Endometrial microvascular endothelial cells (primary cell): ENCODE measurements around the gene IL10RA. TPM values are rescaled to one million over a fixed set of nuclear protein-coding genes. Genes with fewer than 3 reads are reported as not detected.

Source experiments
- in situ Hi-C: cut with HindIII; loops from 2 replicates; pipeline ENCODE4 v1.10.0; 2017; ENCODE audit warnings: low sequenced_read_pairs, low pct_unique_long_range_greater_than_20kb; ENCODE audit errors: inconsistent ontology term
- total RNA-seq: library from RNA; depleted of rRNA; stranded (reverse); fragments of >200 nt; gene quantifications from one replicate; pipeline ENCODE4 v1.2.3, GENCODE V29; 2015; ENCODE audit errors: inconsistent ontology term

The IL10RA gene
- total RNA-seq, 1 donor from 2014 or later = not detected

GRCh38 chr11:117983163-117983475 lies 3.1 kb upstream of the IL10RA start:
- in situ Hi-C loops = no loop called here

GRCh38 chr11:117984476-117984875 lies 1.7 kb upstream of the IL10RA start:
- in situ Hi-C loops = no loop called here

- in situ Hi-C loops = no loop called here
Observed at GRCh38 chr11:117986981-117987574, 884 bp downstream of the IL10RA start.

- in situ Hi-C loops = no loop called here
Observed at GRCh38 chr11:117989351-117990102, 3.3 kb downstream of the IL10RA start.

- in situ Hi-C loops = no loop called here
Observed at GRCh38 chr11:117992136-117992535, 5.9 kb downstream of the IL10RA start.

- in situ Hi-C loops = no loop called here
Observed at GRCh38 chr11:117992620-117993019, 6.4 kb downstream of the IL10RA start.

- in situ Hi-C loops = no loop called here
Observed at GRCh38 chr11:117993988-117994745, 8.0 kb downstream of the IL10RA start.

- in situ Hi-C loops = no loop called here
Observed at GRCh38 chr11:117995472-117995871, 9.3 kb downstream of the IL10RA start.

- in situ Hi-C loops = no loop called here
Observed at GRCh38 chr11:117996058-117996457, 9.9 kb downstream of the IL10RA start.

GRCh38 chr11:117997406-117997805 lies 11.2 kb downstream of the IL10RA start:
- in situ Hi-C loops = no loop called here

GRCh38 chr11:117997823-117998579 lies 11.8 kb downstream of the IL10RA start:
- in situ Hi-C loops = no loop called here

GRCh38 chr11:117998664-117999353 lies 12.6 kb downstream of the IL10RA start:
- in situ Hi-C loops = no loop called here

GRCh38 chr11:117999354-117999993 lies 13.3 kb downstream of the IL10RA start:
- in situ Hi-C loops = no loop called here

GRCh38 chr11:118000067-118000849 lies 14.1 kb downstream of the IL10RA start:
- in situ Hi-C loops = no loop called here

GRCh38 chr11:118000850-118001228 lies 14.6 kb downstream of the IL10RA start:
- in situ Hi-C loops = no loop called here

GRCh38 chr11:118001494-118001971 lies 15.3 kb downstream of the IL10RA start:
- in situ Hi-C loops = no loop called here

- in situ Hi-C loops = no loop called here
Observed at GRCh38 chr11:118002010-118002540, 15.9 kb downstream of the IL10RA start.
